Measurements from ENCODE around the gene TBKBP1. TPM values are rescaled to one million over a fixed set of nuclear protein-coding genes. Genes with fewer than 3 reads are reported as not detected.

Gene TBKBP1
- total and polyA plus RNA-seq, 9 of the 15 experiments (the other 6 are each of a cell fraction or from before 2014, with no cell fraction given) = 0.03 to 15.6 (median 6.8) TPM

GRCh38 chr17:47695429-47696376, 1.7 kb downstream of the TBKBP1 start (continued):
- TF ChIP-seq NKRF (IDR thresholded peaks at IDR 0.05; ENCODE audit: borderline replicate concordance) (no peak), E2F4 (CRISPR knock-in tag; IDR thresholded peaks at IDR 0.05; ENCODE audit: low read depth) (no peak), NRF1 (conservative IDR thresholded peaks at IDR 0.05 in 1 of 2, IDR thresholded peaks at IDR 0.05 in 1 of 2) (peak; percentile 47 to 52; a peak in 3 of 4 replicates), SETDB1 (IDR thresholded peaks at IDR 0.05; ENCODE audit: low read length) (no peak), FOXK2 (conservative IDR thresholded peaks at IDR 0.05 in 1 of 2, IDR thresholded peaks at IDR 0.05 in 1 of 2; ENCODE audit: low read depth in 2 of 2) (no peak), ZNF589 (CRISPR knock-in tag; IDR thresholded peaks at IDR 0.05; ENCODE audit: low read depth) (no peak), HNRNPUL1 (IDR thresholded peaks at IDR 0.05; ENCODE audit: low read length) (no peak), SNRNP70 (optimal IDR thresholded peaks at IDR 0.05; ENCODE audit: low read depth, low read length) (no peak)
- TF ChIP-seq, protein P1, sequence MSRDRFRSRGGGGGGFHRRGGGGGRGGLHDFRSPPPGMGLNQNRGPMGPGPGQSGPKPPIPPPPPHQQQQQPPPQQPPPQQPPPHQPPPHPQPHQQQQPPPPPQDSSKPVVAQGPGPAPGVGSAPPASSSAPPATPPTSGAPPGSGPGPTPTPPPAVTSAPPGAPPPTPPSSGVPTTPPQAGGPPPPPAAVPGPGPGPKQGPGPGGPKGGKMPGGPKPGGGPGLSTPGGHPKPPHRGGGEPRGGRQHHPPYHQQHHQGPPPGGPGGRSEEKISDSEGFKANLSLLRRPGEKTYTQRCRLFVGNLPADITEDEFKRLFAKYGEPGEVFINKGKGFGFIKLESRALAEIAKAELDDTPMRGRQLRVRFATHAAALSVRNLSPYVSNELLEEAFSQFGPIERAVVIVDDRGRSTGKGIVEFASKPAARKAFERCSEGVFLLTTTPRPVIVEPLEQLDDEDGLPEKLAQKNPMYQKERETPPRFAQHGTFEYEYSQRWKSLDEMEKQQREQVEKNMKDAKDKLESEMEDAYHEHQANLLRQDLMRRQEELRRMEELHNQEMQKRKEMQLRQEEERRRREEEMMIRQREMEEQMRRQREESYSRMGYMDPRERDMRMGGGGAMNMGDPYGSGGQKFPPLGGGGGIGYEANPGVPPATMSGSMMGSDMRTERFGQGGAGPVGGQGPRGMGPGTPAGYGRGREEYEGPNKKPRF (IDR thresholded peaks at IDR 0.05; ENCODE audit: low read depth, low read length) = no peak
- TF ChIP-seq, protein P2, sequence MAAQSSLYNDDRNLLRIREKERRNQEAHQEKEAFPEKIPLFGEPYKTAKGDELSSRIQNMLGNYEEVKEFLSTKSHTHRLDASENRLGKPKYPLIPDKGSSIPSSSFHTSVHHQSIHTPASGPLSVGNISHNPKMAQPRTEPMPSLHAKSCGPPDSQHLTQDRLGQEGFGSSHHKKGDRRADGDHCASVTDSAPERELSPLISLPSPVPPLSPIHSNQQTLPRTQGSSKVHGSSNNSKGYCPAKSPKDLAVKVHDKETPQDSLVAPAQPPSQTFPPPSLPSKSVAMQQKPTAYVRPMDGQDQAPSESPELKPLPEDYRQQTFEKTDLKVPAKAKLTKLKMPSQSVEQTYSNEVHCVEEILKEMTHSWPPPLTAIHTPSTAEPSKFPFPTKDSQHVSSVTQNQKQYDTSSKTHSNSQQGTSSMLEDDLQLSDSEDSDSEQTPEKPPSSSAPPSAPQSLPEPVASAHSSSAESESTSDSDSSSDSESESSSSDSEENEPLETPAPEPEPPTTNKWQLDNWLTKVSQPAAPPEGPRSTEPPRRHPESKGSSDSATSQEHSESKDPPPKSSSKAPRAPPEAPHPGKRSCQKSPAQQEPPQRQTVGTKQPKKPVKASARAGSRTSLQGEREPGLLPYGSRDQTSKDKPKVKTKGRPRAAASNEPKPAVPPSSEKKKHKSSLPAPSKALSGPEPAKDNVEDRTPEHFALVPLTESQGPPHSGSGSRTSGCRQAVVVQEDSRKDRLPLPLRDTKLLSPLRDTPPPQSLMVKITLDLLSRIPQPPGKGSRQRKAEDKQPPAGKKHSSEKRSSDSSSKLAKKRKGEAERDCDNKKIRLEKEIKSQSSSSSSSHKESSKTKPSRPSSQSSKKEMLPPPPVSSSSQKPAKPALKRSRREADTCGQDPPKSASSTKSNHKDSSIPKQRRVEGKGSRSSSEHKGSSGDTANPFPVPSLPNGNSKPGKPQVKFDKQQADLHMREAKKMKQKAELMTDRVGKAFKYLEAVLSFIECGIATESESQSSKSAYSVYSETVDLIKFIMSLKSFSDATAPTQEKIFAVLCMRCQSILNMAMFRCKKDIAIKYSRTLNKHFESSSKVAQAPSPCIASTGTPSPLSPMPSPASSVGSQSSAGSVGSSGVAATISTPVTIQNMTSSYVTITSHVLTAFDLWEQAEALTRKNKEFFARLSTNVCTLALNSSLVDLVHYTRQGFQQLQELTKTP (IDR thresholded peaks at IDR 0.05; ENCODE audit: low read depth in 1 of 2, partially characterized antibody in 2 of 2) = no peak
- TF ChIP-seq, protein P3, sequence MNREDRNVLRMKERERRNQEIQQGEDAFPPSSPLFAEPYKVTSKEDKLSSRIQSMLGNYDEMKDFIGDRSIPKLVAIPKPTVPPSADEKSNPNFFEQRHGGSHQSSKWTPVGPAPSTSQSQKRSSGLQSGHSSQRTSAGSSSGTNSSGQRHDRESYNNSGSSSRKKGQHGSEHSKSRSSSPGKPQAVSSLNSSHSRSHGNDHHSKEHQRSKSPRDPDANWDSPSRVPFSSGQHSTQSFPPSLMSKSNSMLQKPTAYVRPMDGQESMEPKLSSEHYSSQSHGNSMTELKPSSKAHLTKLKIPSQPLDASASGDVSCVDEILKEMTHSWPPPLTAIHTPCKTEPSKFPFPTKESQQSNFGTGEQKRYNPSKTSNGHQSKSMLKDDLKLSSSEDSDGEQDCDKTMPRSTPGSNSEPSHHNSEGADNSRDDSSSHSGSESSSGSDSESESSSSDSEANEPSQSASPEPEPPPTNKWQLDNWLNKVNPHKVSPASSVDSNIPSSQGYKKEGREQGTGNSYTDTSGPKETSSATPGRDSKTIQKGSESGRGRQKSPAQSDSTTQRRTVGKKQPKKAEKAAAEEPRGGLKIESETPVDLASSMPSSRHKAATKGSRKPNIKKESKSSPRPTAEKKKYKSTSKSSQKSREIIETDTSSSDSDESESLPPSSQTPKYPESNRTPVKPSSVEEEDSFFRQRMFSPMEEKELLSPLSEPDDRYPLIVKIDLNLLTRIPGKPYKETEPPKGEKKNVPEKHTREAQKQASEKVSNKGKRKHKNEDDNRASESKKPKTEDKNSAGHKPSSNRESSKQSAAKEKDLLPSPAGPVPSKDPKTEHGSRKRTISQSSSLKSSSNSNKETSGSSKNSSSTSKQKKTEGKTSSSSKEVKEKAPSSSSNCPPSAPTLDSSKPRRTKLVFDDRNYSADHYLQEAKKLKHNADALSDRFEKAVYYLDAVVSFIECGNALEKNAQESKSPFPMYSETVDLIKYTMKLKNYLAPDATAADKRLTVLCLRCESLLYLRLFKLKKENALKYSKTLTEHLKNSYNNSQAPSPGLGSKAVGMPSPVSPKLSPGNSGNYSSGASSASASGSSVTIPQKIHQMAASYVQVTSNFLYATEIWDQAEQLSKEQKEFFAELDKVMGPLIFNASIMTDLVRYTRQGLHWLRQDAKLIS (CRISPR knock-in tag; IDR thresholded peaks at IDR 0.05) = no peak
